GM18526 (cell line): ENCODE results near the gene TGFBR3.

ENCODE experiments used
- POLR2A ChIP-seq: IDR thresholded peaks from 3 replicates; pipeline ENCODE4 v1.6.1; 2011; ENCODE audit not compliant: insufficient read length; ENCODE audit errors: extremely low read depth

The TGFBR3 gene

GRCh38 chr1:91706140-91706957 lies 179.6 kb downstream of the TGFBR3 start:
- TF ChIP-seq POLR2A = no peak

DNA sequence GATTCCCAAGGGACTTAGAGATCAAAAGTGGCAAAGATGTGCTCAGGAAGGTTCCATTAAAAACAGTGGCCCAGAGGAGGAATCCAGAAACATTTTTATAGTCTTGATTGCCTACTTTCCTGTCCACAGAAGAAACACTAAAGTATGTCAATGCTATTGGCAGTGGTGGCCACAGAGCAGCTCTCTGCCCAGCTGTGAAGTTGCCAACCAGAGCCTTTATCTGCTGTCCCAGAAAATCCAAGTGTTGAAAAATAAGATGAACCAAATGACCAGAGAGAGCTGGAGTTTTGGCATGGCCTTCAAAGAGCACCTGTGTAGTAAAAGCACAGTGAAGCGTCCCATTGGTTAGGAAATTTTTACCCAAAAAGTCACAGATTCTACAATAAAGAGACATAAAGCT lies 181.2 kb downstream of the TGFBR3 start:
- TF ChIP-seq POLR2A = no peak

DNA sequence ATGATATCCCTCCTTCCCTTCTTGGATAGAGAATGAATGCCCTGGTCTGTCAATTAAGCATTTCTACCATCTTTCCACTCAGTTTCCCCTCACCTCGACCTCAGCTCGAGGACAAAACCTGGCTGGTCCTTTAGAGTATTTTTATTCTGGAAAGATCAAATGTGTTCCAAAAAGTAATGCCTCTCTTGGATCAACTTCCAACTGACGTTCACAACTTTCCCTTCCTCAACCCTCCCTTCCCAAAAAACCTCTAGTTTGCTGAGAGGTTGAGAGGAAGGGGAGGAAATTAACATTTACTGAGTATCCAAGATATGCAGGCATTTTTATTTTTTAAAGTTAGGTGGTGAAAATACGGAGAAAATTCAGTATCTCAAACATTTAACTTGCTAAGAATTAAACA lies 182.9 kb downstream of the TGFBR3 start:
- TF ChIP-seq POLR2A = no peak

DNA sequence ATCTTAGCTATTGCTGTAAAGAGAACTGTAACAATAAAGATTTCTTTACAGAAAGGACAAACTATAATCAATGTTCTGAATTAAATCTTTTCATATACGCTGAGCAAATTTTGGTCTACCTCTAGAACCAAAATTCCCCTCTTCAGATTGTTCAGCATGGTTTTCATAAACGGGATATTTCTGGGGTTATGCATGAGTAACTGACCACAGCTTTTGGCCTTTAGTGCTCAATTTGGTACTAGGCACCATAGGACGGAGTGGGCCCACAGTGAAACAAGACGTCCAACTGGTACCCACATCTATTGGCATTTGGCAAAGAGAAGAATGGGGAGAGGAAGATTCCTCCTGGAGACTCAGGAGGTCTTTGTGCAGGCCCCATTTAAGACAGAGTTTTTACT lies 184.5 kb downstream of the TGFBR3 start:
- TF ChIP-seq POLR2A = no peak

DNA sequence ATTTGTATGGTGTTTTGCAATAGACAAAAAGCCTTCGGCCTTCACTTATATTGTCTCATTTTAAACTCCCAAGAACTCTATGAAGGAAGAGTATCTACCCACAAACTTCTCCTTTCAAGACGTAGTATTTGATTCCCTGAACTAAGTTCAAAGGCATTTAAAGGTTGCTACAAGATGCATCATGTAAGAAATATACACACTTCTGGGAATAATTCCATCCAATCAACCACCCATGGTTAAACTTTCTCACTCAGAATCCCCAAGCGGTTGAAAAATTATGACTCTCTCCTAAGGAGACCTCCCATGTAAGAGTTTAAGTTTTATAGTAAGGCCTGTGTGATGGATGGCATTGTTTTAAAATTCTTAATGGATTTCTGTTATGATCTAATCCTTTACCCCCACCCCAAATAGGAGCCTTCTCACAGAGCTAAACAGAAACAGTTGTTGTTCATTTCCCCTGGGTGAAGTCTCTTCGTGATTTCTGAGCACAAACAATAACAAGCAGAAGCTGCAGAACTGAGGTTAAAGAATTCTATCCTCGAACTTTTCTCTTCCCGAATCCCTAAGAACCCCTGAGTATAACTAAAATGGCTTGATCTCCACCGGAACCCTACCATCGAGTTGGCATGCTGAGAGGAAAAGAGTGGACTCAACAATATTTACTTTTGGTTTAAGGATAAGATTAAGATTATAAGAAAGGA lies 185.0 kb downstream of the TGFBR3 start:
- no peak for TF ChIP-seq POLR2A

- TF ChIP-seq POLR2A = no peak
Measured at GRCh38 chr1:91700332-91700731, 185.6 kb downstream of the TGFBR3 start.

DNA sequence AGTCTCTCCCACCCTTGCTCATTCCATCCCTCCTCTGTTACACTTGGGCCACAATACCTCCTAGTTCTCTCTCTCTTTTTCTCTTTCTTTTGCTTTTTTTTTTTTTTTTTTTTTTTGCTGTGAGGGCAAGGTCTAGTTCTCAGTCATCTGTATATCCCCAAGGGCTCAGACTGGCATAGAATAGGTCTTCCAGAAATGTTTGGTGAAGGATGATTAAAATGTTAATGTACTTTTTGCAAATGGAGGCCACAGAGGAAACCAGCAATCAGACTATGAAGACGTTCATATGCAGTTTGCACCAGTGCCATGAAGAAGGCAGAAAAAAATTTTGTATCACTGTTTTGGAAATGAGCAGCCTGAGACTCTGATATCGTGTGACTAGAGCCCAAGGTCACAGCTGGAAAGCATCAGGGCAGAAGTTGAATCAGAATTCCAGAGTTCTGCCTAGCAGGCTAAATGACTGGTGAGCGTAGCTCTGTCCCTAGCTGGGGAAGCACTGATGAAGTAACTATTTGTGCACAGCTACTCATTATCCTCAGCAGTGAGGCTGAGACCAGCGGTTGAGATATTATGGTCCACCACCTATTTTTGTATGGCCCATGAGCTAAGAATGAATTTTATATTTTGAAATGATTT lies 186.5 kb downstream of the TGFBR3 start:
- TF ChIP-seq POLR2A = no peak

- TF ChIP-seq POLR2A = no peak
Measured at GRCh38 chr1:91697861-91698260, 188.1 kb downstream of the TGFBR3 start.

- TF ChIP-seq POLR2A = no peak
Measured at GRCh38 chr1:91697416-91697815, 188.5 kb downstream of the TGFBR3 start.

- no peak for TF ChIP-seq POLR2A
Measured at GRCh38 chr1:91696321-91696720, 189.6 kb downstream of the TGFBR3 start.

DNA sequence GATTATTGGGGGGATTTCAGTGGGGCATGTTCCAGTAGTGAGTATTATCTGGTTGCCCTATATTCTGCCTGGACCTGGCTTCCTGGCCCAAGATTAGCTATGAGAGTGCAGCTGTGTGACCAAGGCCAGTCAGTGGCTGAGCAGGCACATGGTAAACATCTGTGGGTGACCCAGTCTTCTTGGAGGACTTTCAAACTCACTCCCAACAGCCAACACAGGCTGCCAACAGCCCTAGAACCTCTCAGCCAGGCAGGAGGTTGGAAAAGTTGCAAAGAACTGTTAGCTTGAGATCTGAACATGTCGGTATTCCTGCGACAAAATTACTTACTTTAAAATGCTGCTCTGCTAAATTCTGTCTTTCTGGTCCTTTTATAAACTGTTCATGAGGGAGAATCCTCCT lies 192.4 kb downstream of the TGFBR3 start:
- TF ChIP-seq POLR2A = no peak

DNA sequence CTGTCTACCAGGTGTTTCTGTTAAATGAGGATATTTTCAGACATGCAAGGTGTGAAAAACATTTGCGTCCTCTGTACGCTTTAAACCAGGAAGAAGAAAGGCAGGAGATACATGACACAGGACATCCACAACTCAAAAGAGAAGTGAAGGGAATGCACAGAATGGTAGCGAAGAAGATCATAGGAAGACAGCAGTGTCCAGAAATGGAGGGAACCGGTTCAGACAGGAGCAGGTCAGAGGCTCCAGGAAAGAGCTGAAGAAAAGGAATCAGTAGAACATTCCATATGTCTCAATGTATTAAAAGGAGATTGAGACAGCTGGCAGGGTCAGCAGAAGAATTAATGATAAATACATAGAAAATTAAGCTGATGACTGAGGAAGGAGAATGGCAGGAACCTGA lies 194.4 kb downstream of the TGFBR3 start:
- no peak for TF ChIP-seq POLR2A

DNA sequence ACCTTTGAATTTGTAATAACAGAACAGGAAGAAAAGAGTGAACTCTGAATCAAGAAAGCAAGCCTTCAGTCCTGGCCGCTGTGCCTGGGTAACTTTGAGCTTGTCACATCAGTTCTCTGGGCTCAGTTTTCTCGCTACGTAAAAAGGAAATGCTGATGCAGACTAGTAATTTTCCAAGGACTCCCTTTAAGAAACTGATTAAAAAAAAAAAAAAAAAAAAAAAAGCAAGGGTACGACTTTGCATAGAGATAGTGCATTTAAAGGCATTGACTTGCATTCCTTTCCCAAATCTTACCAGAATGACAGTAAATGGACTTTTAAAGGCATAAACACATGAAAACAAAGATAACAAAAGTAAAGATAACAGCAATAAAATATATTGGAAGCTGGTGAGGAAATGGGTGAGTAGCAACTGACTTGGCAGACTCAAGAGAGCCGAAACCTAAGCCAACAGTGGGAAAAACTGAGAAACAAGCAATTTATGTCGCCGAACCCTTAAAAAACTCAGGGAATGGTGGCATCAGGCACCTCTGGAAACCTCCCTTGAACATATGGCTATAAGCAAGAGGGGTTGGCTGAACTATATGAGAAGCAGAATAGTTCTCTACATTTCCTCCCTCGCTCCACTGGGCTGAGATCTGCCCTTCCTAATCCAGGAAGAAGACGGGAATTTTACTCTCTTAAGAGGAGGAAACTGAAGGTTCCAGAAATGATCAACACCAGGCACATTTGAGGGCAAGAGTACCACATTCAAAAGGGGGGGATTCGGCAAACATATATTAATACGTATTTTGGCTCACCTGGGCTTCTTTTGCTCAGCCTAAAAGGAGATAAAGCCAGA lies 196.1 kb downstream of the TGFBR3 start:
- TF ChIP-seq POLR2A = no peak

DNA sequence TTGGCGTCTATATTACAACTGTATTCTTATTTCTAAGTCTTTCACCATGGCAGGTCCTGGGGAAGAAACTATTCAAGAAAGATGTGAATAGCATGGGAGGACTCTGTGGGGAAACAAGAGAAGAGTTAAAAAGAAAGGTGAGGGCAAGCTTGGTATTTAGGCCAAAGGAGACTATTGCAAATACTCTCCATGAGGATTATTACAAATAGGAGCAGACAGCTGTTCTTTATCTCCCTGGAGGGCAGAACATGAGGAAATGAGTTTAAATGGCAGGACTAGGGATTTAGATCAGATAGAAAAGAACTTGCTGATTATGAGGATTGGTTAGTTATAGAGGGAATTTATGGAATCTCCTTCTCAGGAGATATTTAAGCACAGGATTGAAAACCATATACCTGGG lies 198.5 kb downstream of the TGFBR3 start:
- no peak for TF ChIP-seq POLR2A

DNA sequence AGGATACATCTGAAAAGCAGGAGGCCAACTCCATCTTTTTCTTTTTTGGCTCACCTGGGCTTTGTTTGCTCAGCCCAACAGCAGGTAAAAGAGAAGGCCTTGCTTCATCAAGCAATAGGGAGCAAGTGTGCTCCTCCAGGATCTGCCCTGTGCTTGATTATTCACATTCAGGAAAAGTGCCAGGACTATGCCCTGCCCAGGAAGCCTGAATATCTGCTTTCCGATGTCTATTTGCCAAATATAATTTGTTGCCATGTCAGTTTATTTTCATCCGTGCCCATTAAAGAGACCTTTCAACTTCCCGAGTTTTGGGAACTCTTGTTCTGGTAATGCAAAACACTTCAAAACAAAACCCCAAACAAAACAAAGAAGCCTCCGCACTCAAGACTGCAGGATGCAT lies 200.0 kb downstream of the TGFBR3 start:
- TF ChIP-seq POLR2A = no peak
